GM12891 (cell line): Measurements from ENCODE around the gene CSMD2.

Experiments
- PAX5 ChIP-seq: IDR thresholded peaks from 2 replicates; pipeline ENCODE4 v1.6.1; 2011; ENCODE audit warnings: low read length, moderate library complexity, mild to moderate bottlenecking; ENCODE audit not compliant: insufficient read depth, severe bottlenecking
- POLR2A ChIP-seq: IDR thresholded peaks from 2 replicates; pipeline ENCODE4 v1.6.1; 2011; ENCODE audit warnings: low read depth, low read length, control low read depth
- POLR2AphosphoS5 ChIP-seq: IDR thresholded peaks from 2 replicates; pipeline ENCODE4 v1.6.1; 2011; ENCODE audit warnings: low read depth, low read length, control low read depth
- POU2F2 ChIP-seq: IDR thresholded peaks from 2 replicates; pipeline ENCODE4 v1.6.1; 2011; ENCODE audit warnings: low read depth, mild to moderate bottlenecking, control low read depth, low read length, moderate library complexity
- SPI1 ChIP-seq: IDR thresholded peaks from 2 replicates; pipeline ENCODE4 v1.6.1; 2011; ENCODE audit warnings: low read depth, low read length, control low read depth
- TAF1 ChIP-seq: IDR thresholded peaks from 2 replicates; pipeline ENCODE4 v1.6.1; 2011; ENCODE audit warnings: low read depth, low read length, control low read depth

- TF ChIP-seq POLR2AphosphoS5: no peak
- no peak for TF ChIP-seq POLR2A
- no peak for TF ChIP-seq TAF1
- TF ChIP-seq SPI1: no peak
- no peak for TF ChIP-seq PAX5
- TF ChIP-seq POU2F2: no peak
These were observed 693.6 kb downstream of the CSMD2 start for GRCh38 chr1:33471416-33471815.
